Posterior cingulate gyrus (tissue), 11 donors: ENCODE results near the gene PFDN1.

ENCODE experiments used
- DNase-seq, 10 donors: peaks; one replicate each; pipeline versions ENCODE4 v3.0.0 to v3.0.0-alpha.2; 2020 to 2021; ENCODE audit warnings: mixed read lengths in 3 of 10
- intact Hi-C: fragments of 100-400 bp; cut with DNase I; formaldehyde crosslinking; loops from one replicate; pipeline ENCODE4 v1.15.1; 2023

PFDN1 gene

DNA sequence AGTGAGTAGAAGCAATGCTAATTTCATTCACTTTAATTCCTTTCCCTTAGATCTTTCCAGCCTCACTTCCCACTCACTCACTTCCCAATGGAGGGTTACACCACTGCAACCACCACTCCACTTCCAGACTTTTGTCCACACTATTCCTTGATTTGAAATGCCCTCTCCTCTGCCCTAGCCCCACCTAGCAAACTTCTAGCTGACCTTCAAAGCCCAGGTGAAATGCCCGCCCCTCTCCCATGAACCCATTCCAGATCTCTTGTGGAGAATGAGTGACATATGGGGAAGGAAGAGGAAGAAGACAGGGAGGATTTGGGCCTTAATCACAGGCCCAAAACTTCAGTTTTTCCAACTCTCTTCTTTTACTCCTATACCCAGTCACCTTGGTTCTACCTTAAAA, 37.1 kb downstream of the PFDN1 start:
- DNase-seq = no peak
- intact Hi-C loops = no loop called here

GRCh38 chr5:140262839-140263238, 40.1 kb downstream of the PFDN1 start:
- no peak for DNase-seq
- intact Hi-C loops = no loop called here

GRCh38 chr5:140262221-140262620, 40.7 kb downstream of the PFDN1 start:
- DNase-seq = no peak
- intact Hi-C loops = no loop called here

- DNase-seq = peak in 6 of 10 donors; percentile 32 to 91 (median 54)
- intact Hi-C loops = no loop called here
These were observed 41.3 kb downstream of the PFDN1 start for GRCh38 chr5:140261403-140262171.

DNA sequence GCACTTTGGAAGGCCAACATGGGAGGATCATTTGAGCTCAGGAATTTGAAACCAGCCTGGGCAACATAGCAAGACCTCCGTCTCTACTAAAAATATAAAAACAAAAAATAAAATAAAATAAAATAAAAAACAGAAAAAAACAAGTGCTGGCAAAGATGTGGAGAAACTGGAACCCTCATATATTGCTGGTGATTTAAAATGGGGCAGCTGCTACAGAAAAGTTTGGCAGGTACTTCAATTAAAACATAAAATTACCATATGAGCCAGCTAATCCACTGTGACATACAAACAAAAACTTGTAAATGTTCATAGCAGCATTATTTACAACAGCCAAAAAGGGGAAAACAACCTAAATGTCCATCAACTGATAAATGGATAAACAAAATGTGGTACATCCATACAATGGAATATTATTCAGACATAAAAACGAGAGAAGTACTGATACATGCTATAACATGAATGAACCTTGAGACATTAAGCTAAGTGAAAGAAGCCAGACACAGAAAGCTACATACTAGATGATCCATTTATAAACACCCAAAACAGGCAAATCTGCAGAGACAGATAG, 42.7 kb downstream of the PFDN1 start:
- DNase-seq = no peak
- intact Hi-C loops = no loop called here

DNA sequence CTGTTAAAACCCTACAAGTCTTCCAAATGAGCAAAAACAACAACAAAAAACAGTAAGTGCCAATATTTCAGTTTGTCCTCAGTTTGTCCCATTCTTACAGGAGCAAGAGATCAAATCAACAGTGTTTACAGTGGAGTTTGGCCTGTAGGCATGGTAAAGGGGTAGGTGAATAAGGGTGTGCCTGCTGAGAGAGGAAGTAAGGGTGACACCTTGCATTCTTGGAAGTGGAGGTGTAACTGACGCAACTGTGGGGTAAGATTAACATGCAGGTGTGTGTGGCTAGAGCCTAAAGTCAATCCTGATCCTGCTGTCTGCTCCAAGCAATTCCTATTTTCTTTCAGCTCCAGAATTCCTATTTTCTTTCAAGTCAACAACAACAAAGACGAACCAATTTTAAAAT, 43.4 kb downstream of the PFDN1 start:
- intact Hi-C loops = loop anchor here (5.0 kb wide), 1 partner anchor 33 kb away; no protein-coding TSS in a partner anchor

DNA sequence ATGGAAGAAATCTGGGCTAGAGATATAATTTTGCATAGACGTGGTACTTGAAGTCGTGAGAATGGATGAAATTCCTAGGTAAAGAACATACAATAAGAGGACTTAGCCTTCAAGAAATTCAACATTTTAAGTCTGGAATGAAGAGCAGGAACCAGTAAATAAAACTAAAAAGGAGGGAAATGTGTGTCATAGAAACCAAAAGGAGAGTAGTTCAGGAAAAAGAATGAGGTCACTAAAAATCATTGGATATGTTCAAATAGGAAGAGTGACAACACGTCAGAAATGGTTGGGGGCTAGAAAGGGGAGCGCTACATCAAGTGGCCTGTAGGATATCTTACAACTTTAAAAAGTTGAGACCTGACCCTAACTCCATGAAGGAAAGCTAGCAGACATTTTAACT, 44.0 kb downstream of the PFDN1 start:
- intact Hi-C loops = loop anchor here (5.0 kb wide), 1 partner anchor 33 kb away; no protein-coding TSS in a partner anchor
- no peak for DNase-seq

More for the DNA sequence above, 43.4 kb downstream of the PFDN1 start:
- DNase-seq = no peak

DNA sequence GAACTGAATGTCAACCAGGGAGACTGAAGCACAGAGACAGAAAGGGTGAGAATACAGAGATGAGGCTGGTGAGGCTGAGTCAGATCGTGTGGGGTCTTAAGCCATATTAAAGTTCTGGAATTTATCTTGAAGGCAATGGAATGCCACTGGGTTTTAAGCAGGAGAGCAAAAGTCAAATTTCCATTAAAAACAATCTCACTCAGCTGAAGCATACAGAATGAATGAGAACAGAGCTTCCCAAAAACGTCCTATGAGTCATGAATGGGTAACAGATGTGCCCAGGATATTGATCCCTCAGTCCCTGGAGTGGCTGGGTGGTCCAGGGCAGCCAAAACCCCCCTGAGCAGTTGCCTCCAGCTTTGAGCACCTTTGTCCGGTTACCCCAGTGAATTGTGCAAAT, 44.9 kb downstream of the PFDN1 start:
- no peak for DNase-seq
- intact Hi-C loops = loop anchor here (5.0 kb wide), 1 partner anchor 34 kb away; no protein-coding TSS in a partner anchor

GRCh38 chr5:140256726-140257125, 46.2 kb downstream of the PFDN1 start:
- DNase-seq = no peak
- intact Hi-C loops = loop anchor here (5.0 kb wide), 1 partner anchor 36 kb away; no protein-coding TSS in a partner anchor

DNA sequence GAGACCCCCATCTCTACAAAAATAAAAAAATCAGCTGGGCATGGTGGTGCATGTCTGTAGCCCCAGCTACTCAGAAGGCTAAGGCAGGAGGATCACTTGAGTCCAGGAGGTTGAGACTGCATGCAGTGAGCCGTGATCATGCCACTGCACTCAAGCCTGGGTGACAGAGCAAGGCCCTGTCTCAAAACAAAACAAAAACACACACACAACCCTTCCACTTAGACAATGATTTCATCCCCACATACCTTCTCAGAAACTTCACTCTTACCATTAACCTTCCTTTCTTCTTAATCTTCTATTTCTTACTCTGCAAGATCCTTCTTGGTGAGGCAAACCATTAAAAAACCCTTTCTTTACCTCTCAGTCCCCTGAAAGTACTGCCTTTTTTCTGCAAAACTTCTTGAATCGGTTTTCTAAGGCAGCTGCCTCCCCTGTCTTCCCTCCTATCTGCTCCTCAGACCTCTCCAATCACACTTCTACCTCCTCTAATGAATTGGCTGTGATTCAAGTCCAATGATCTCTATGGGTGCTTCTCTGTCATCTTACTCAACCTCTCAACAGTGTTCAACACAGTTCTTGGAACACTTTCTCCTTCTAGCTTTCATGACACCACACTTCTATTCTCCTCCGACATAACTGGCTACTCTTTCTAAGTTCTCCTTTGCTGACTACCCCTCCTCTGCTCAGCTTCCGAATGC, 47.3 kb downstream of the PFDN1 start:
- intact Hi-C loops = loop anchor here (5.0 kb wide), 1 partner anchor 37 kb away; no protein-coding TSS in a partner anchor
- DNase-seq = no peak

- intact Hi-C loops = no loop called here
- no peak for DNase-seq
These were observed 48.9 kb downstream of the PFDN1 start for GRCh38 chr5:140253985-140254384.

GRCh38 chr5:140252470-140253126, 50.3 kb downstream of the PFDN1 start:
- intact Hi-C loops = no loop called here
- DNase-seq = no peak

DNA sequence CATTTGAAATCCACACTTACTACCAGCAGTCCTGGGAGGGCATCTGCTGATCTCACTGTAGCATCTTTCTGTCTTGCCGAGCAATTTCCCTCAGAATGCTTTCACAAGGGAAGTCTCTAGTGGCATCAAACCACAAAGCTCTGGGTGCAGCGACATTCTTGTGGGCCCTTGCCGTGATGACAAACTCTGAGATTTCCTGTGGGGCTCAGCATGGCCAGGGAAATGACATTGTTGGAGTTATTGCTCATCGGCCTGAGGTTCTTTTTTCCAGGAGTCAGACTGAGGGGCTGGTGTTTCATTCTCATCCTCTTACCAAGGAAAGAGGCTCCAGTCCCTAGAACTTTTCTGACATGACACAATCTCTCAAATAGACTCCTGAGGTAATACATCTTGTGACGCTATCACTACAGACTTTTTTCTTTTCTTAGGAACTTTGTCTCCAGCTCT, 51.4 kb downstream of the PFDN1 start:
- DNase-seq = no peak
- intact Hi-C loops = no loop called here

- no peak for DNase-seq
- intact Hi-C loops = no loop called here
These were observed 52.5 kb downstream of the PFDN1 start for GRCh38 chr5:140250386-140250785.

DNA sequence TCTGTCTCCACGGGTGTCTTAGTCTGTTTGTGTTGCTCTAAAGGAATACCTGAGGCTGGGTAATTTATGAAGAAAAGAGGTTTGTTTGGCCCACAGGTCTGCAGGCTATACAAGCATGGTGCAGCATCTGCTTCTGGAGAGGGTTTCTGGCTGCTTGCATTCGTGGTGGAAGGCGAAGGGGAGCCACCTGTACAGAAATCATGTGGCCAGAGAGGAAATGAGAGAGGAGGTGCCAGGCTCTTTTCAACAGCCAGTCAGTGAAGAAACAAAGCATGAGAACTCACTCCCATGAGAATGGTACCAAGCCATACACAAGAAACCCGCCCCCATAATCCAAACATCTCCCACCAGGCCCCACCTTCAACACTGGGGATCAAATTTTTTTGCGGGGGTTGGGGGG, 53.4 kb downstream of the PFDN1 start:
- DNase-seq = no peak
- intact Hi-C loops = no loop called here

- no peak for DNase-seq
- intact Hi-C loops = no loop called here
These were observed 54.5 kb downstream of the PFDN1 start for GRCh38 chr5:140248414-140248813.

GRCh38 chr5:140246378-140247122, 56.4 kb downstream of the PFDN1 start:
- intact Hi-C loops = no loop called here

GRCh38 chr5:140245926-140246325, 57.0 kb downstream of the PFDN1 start:
- intact Hi-C loops = no loop called here

More at GRCh38 chr5:140246378-140247122, 56.4 kb downstream of the PFDN1 start:
- peak; percentile 32 to 94 (median 60) for DNase-seq

DNA sequence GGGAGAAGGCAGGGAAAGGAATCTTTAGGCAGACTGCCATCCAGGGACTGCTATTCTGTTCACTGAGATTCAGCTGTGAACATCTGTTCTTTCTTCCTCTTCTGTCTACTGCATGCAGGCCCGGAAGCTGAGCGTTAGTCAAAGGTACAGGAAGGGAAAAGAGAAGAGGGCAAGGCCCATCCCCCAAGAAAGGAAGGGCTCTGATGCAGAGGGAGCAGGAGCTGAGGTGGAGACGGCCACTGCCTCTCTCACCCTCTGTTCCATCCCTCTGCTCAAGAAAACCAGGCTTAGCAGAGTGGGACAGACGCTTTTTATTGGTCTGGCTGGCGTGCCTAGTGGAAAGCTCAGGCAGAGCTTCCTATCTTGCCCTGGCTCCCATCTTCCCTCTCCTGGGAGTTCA, 57.6 kb downstream of the PFDN1 start:
- intact Hi-C loops = no loop called here
- no peak for DNase-seq

More at GRCh38 chr5:140245926-140246325, 57.0 kb downstream of the PFDN1 start:
- no peak for DNase-seq

GRCh38 chr5:140244525-140245025, 58.3 kb downstream of the PFDN1 start:
- intact Hi-C loops = loop anchor here (1.0 kb wide), 1 partner anchor 107 kb away; no protein-coding TSS in a partner anchor
- DNase-seq = peak; percentile 89 to 99 (median 94)
